Keratinocyte (primary cell): ENCODE data around the gene FOS. TPM values are rescaled to one million over a fixed set of nuclear protein-coding genes. Genes with fewer than 3 reads are reported as not detected.

Experiments
- DNase-seq: peaks from one replicate; pipeline ENCODE4 v3.0.0-alpha.2; 2011; ENCODE audit warnings: low read depth, missing footprints, low spot score
- FAIRE-seq: peaks from 2 replicates; lab custom pipeline; 2011; peaks lifted over from hg19 to GRCh38; lab: Jason Lieb, UNC
- H2AFZ ChIP-seq: 2 replicates; pipeline ENCODE4 v1.6.0; 2012; ENCODE audit warnings: low read length, control low read depth, inconsistent platforms; ENCODE audit not compliant: control insufficient read depth
- H3K27ac ChIP-seq: 2 replicates; pipeline ENCODE4 v1.5.1; 2011; ENCODE audit warnings: low read length; ENCODE audit not compliant: control insufficient read depth, insufficient read depth
- H3K27me3 ChIP-seq: 3 replicates; pipeline ENCODE4 v1.6.0; 2011; ENCODE audit warnings: low read length; ENCODE audit not compliant: control insufficient read depth, insufficient read depth; ENCODE audit errors: extremely low read depth
- H3K36me3 ChIP-seq, 2 experiments: 2 replicates in 1 of 2; 3 replicates in 1 of 2; pipeline ENCODE4 v1.5.1; 2011; ENCODE audit warnings: low read length in 2 of 2, mild to moderate bottlenecking in 1 of 2; ENCODE audit not compliant: control insufficient read depth in 2 of 2, insufficient read depth in 2 of 2; ENCODE audit errors: extremely low read depth in 1 of 2
- H3K4me1 ChIP-seq: 3 replicates; pipeline ENCODE4 v1.5.1; 2011; ENCODE audit warnings: low read length; ENCODE audit not compliant: control insufficient read depth, insufficient read depth; ENCODE audit errors: extremely low read depth
- H3K4me2 ChIP-seq: 3 replicates; pipeline ENCODE4 v1.6.0; 2011; ENCODE audit warnings: low read depth, low read length; ENCODE audit not compliant: control insufficient read depth, insufficient read depth; ENCODE audit errors: extremely low read depth
- H3K4me3 ChIP-seq, 3 experiments: fragments of 200-600 bp in 1 of 3; sonication (generic) in 1 of 3; 2 replicates in 2 of 3; 3 replicates in 1 of 3; pipeline ENCODE4 v1.5.1; 2011 to 2016; ENCODE audit warnings: low read length in 3 of 3, mild to moderate bottlenecking in 3 of 3, control low read depth in 2 of 3, inconsistent platforms in 1 of 3, low read depth in 1 of 3, mixed read lengths in 1 of 3, mixed run types in 1 of 3, moderate library complexity in 1 of 3; ENCODE audit not compliant: control insufficient read depth in 2 of 3, insufficient read depth in 2 of 3; ENCODE audit errors: extremely low read depth in 1 of 3
- H3K79me2 ChIP-seq: 2 replicates; pipeline ENCODE4 v1.6.0; 2012; ENCODE audit warnings: low read length; ENCODE audit not compliant: control insufficient read depth, insufficient read depth
- H3K9ac ChIP-seq: 3 replicates; pipeline ENCODE4 v1.6.0; 2011; ENCODE audit warnings: low read length; ENCODE audit not compliant: control insufficient read depth, insufficient read depth; ENCODE audit errors: extremely low read depth
- H3K9me1 ChIP-seq: 3 replicates; pipeline ENCODE4 v1.6.0; 2011; ENCODE audit warnings: low read length; ENCODE audit not compliant: control insufficient read depth, insufficient read depth; ENCODE audit errors: extremely low read depth
- H3K9me3 ChIP-seq: 2 replicates; pipeline ENCODE4 v1.5.1; 2012; ENCODE audit warnings: low read depth, low read length; ENCODE audit not compliant: control insufficient read depth
- H4K20me1 ChIP-seq: 3 replicates; pipeline ENCODE4 v1.6.0; 2011; ENCODE audit warnings: low read length; ENCODE audit not compliant: control insufficient read depth, insufficient read depth; ENCODE audit errors: extremely low read depth
- CTCF ChIP-seq, 3 experiments: IDR thresholded peaks in 1 of 3; conservative IDR thresholded peaks in 1 of 3; optimal IDR thresholded peaks in 1 of 3; 2 replicates in 2 of 3; 3 replicates in 1 of 3; pipeline versions ENCODE3 to v1.5.1; 2011; ENCODE audit warnings: low read length in 3 of 3, mild to moderate bottlenecking in 3 of 3, moderate library complexity in 2 of 3, control low read depth in 1 of 3, inconsistent platforms in 1 of 3; ENCODE audit not compliant: insufficient read depth in 2 of 3; ENCODE audit errors: extremely low read depth in 1 of 3
- EZH2 ChIP-seq: IDR thresholded peaks from one replicate; pipeline ENCODE4 v1.6.1; 2012; ENCODE audit warnings: inconsistent platforms, mild to moderate bottlenecking, low read length, moderate library complexity
- dilution Hi-C: fragments of 300-500 bp; cut with MboI; formaldehyde crosslinking; loops from one replicate; pipeline ENCODE4 v1.7.0; 2020; ENCODE audit warnings: low sequenced_read_pairs; ENCODE audit not compliant: extremely low pct_ligation_motif_present
- polyA plus RNA-seq, 5 experiments: library from polyadenylated mRNA; depleted of rRNA in 3 of 5; stranded (reverse) in 3 of 5; stranded (forward) in 1 of 5; unstranded in 1 of 5; fragments of >200 nt; gene quantifications; 1 replicate in 1 of 5; 2 replicates in 3 of 5; 3 replicates in 1 of 5; pipeline versions ENCODE4 v1.2.1 to v1.2.3, GENCODE V29; 2011 to 2012; ENCODE audit warnings: missing spikeins in 2 of 5, low read depth in 1 of 5, low replicate concordance in 1 of 5

The FOS gene
- polyA plus RNA-seq, 1 donor (not counting 4 experiments of a cell fraction or from before 2014, with no cell fraction given): 121 TPM

- no peak overlapping the region for H3K4me2 ChIP-seq
- H3K79me2 ChIP-seq: no peaks in the 10 kb centered on the region
- H3K4me3 ChIP-seq: no peak overlapping the region
- peaks cover 3% of the 10 kb centered on the region for H3K27me3 ChIP-seq
- no peak for DNase-seq
- no peak overlapping the region for H3K9ac ChIP-seq
- H3K27ac ChIP-seq: no peak overlapping the region
- no peaks in the 10 kb centered on the region for H3K36me3 ChIP-seq
- H3K9me1 ChIP-seq: no peaks in the 10 kb centered on the region
- H3K9me3 ChIP-seq: no peaks in the 10 kb centered on the region
- no peak for FAIRE-seq
- dilution Hi-C loops: no loop called here
- H4K20me1 ChIP-seq: no peaks in the 10 kb centered on the region
- no peak overlapping the region for H2AFZ ChIP-seq
- H3K4me1 ChIP-seq: no peaks in the 10 kb centered on the region
- TF ChIP-seq CTCF (optimal IDR thresholded peaks at IDR 0.05 in 1 of 3, IDR thresholded peaks at IDR 0.05 in 1 of 3, conservative IDR thresholded peaks at IDR 0.05 in 1 of 3; ENCODE audit: extremely low read depth in 1 of 3, insufficient read depth in 2 of 3, low read length in 3 of 3) (no peak), EZH2 (no peak)
Measured at GRCh38 chr14:75313294-75313693, 34.7 kb downstream of the FOS start.

DNA sequence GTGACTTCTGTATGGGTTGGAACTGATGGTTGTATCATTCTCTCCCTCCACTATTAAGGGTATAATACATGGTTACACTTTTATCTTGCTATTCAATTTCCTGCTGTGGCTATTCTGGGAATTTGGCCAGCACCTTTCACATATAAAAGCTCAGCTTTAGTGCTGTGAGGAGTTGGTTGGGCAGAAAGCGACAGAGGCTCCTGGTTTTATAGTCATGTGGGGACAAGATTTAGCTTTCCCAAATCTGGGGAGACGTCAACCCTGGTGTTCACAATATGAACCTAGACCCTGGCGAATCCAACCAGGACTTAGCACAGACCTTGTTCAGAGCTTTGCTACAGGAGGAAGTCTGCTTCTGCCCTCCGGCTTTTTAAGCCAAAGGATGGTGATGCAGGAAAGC lies 36.5 kb downstream of the FOS start:
- dilution Hi-C loops: no loop called here
- no peaks in the 10 kb centered on the region for H3K4me1 ChIP-seq
- H3K4me3 ChIP-seq: no peak overlapping the region
- DNase-seq (no peak), FAIRE-seq (no peak)
- TF ChIP-seq EZH2 (no peak), CTCF (optimal IDR thresholded peaks at IDR 0.05 in 1 of 3, IDR thresholded peaks at IDR 0.05 in 1 of 3, conservative IDR thresholded peaks at IDR 0.05 in 1 of 3; ENCODE audit: extremely low read depth in 1 of 3, insufficient read depth in 2 of 3, low read length in 3 of 3) (no peak)
- H3K9me1 ChIP-seq: no peaks in the 10 kb centered on the region
- no peaks in the 10 kb centered on the region for H3K9me3 ChIP-seq
- no peaks in the 10 kb centered on the region for H3K36me3 ChIP-seq
- H3K27ac ChIP-seq: no peak overlapping the region
- no peaks in the 10 kb centered on the region for H3K79me2 ChIP-seq
- no peak overlapping the region for H3K4me2 ChIP-seq
- H3K9ac ChIP-seq: no peak overlapping the region
- H3K27me3 ChIP-seq: peaks cover 4% of the 10 kb centered on the region
- H4K20me1 ChIP-seq: no peaks in the 10 kb centered on the region
- no peak overlapping the region for H2AFZ ChIP-seq
